Measurements from ENCODE around the gene CLDN7. TPM values are rescaled to one million over a fixed set of nuclear protein-coding genes. Genes with fewer than 3 reads are reported as not detected.

CLDN7 gene
- total and polyA plus RNA-seq, 4 experiments from 2014 or later, result 0.39 to 3.1 (median 1.0) TPM

GRCh38 chr17:7281074-7281952 lies 19.0 kb upstream of the CLDN7 start, which contains the start of gene SLC2A4:
SLC2A4 (plus strand) TSS chr17:7281718; CDS start chr17:7281935, 217 bp downstream.
- intact Hi-C loops (cut with micrococcal nuclease), result loop anchor here (2.0 to 5.0 kb wide), 2 partner anchors 61 to 234 kb away; no protein-coding TSS in a partner anchor
- ChIA-PET POLR2A (ENCODE audit: partially characterized antibody) (interaction anchor here (0.7 to 3.6 kb wide), 13 partner anchors 15 to 405 kb away, joined by 3 to 15 read pairs (median 3); partner anchors contain the start of genes ACAP1, CLDN7 and TMEM102), CTCF (ENCODE audit: partially characterized antibody) (interaction anchor here (0.7 to 2.8 kb wide), 11 partner anchors 10 to 279 kb away, joined by 3 to 26 read pairs (median 3); no protein-coding TSS in a partner anchor)
- peaks cover 10% of the 10 kb centered on the region for H3K27me3 ChIP-seq (ENCODE audit: insufficient read depth, low read length)
- no peaks in the 10 kb centered on the region for H3K36me3 ChIP-seq (ENCODE audit: insufficient read depth, low read length)
- H3K4me1 ChIP-seq (ENCODE audit: insufficient read depth, low read length), result peaks cover 25% of the 10 kb centered on the region
- H3K36me3 Mint-ChIP-seq, result no peaks in the 10 kb centered on the region
- peaks cover 4 to 28% (median 18%) of the 10 kb centered on the region in 4 donors for H3K4me1 Mint-ChIP-seq
- H3K4me3 ChIP-seq (ENCODE audit: low read length in 2 of 2), result peak within 1 kb of the TSS; percentile 23 to 58
- no peaks in the 10 kb centered on the region for H3K9me3 ChIP-seq (ENCODE audit: control insufficient read depth in 1 of 2, low read length in 2 of 2)
- peaks cover 17 to 23% of the 10 kb centered on the region in 2 donors for H3K27me3 Mint-ChIP-seq
- peak within 1 kb of the TSS; percentile 36 to 84 (median 66) for H3K27ac Mint-ChIP-seq
- H3K4me3 Mint-ChIP-seq, result peak within 1 kb of the TSS; percentile 77 to 90 (median 82)
- peak; percentile 67 to 81 (median 69) for DNase-seq
- peak within 1 kb of the TSS; percentile 41 for H3K27ac ChIP-seq (ENCODE audit: low read depth, low read length)
- no peaks in the 10 kb centered on the region for H3K9me3 Mint-ChIP-seq

DNA sequence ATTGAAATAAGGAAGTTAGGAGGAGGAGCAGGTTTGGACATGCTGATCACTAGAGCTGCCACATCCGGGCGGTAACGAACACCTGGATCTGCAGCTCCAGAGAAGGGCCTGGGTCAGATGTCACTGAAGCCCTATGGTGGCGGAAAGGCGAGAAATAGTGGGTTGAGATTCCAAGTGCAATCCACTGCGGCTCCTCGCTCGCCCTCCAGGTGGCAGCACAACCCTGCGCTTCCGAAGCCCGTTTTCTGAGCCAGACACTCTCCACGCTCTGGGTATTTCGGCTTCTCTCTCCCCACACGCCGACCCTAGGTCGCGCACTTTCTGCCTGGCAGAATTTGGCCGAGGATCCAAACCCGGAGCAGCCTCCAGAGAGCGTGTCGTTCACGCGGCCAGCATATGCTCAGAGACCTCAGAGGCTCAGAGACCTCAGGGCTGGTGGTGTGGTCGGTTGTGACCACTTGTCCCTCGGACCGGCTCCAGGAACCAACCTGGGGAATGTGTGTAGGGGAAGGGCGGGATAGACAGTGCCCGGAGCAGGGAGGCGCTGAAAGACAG lies 18.3 kb upstream of the CLDN7 start:
- H3K27me3 Mint-ChIP-seq, result peaks cover 15 to 19% of the 10 kb centered on the region in 2 donors
- intact Hi-C loops (cut with micrococcal nuclease), result loop anchor here (1.0 to 5.0 kb wide), 11 partner anchors 16 to 408 kb away; partner anchors contain the start of genes EIF5A, NEURL4, SENP3 and WRAP53
- POLR2A ChIA-PET (ENCODE audit: partially characterized antibody), result interaction anchor here (0.9 to 3.6 kb wide), 9 partner anchors 16 to 71 kb away, joined by 3 to 15 read pairs (median 4); partner anchors contain the start of genes ACAP1 and CLDN7

DNA sequence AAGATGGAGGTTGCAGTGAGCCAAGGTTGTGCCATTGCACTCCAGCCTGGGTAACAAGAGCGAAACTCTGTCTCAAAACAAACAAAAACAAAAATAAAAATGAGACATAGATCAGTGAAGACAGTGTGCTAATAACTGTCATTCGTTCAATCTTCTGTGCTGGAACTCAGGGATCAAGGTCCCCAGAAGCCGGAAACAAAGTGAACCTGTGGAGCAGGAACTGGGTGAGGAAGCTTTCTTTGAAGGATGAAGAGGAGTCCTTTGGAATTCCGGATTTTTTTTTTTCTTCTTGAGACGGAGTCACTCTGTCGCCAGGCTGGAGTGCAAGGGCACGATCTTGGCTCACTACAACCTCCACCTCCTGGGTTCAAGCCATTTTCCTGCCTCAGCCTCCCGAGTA lies 17.2 kb upstream of the CLDN7 start:
- peak overlapping the region in 1 of 8 donors; percentile 49 for H3K4me3 Mint-ChIP-seq
- ChIA-PET CTCF (ENCODE audit: partially characterized antibody) (interaction anchor here (0.8 to 2.8 kb wide), 4 partner anchors 17 to 76 kb away, joined by 3 to 26 read pairs (median 6); partner anchors contain the start of gene TMEM95), POLR2A (ENCODE audit: partially characterized antibody) (interaction anchor here (0.6 to 2.0 kb wide), 3 partner anchors 20 to 69 kb away, joined by 3 to 4 read pairs (median 4); no protein-coding TSS in a partner anchor)
- H3K4me3 ChIP-seq (ENCODE audit: low read length in 2 of 2), result no peak overlapping the region
- H3K9me3 ChIP-seq (ENCODE audit: control insufficient read depth in 1 of 2, low read length in 2 of 2), result no peaks in the 10 kb centered on the region
- H3K27ac ChIP-seq (ENCODE audit: low read depth, low read length), result no peak overlapping the region
- H3K36me3 ChIP-seq (ENCODE audit: insufficient read depth, low read length), result no peaks in the 10 kb centered on the region
- peaks cover 4 to 28% (median 18%) of the 10 kb centered on the region in 4 donors for H3K4me1 Mint-ChIP-seq
- H3K27ac Mint-ChIP-seq, result no peak overlapping the region
- peaks cover 10% of the 10 kb centered on the region for H3K27me3 ChIP-seq (ENCODE audit: insufficient read depth, low read length)
- peaks cover 25% of the 10 kb centered on the region for H3K4me1 ChIP-seq (ENCODE audit: insufficient read depth, low read length)
- no peak for DNase-seq
- H3K9me3 Mint-ChIP-seq, result no peaks in the 10 kb centered on the region
- peaks cover 15 to 19% of the 10 kb centered on the region in 2 donors for H3K27me3 Mint-ChIP-seq
- intact Hi-C loops (cut with micrococcal nuclease), result no loop called here
- no peaks in the 10 kb centered on the region for H3K36me3 Mint-ChIP-seq

More for the DNA sequence above, 18.3 kb upstream of the CLDN7 start:
- H3K9me3 Mint-ChIP-seq, result no peaks in the 10 kb centered on the region
- H3K4me1 Mint-ChIP-seq, result peaks cover 4 to 28% (median 18%) of the 10 kb centered on the region in 4 donors
- Histone ChIP-seq H3K4me3 (ENCODE audit: low read length in 2 of 2) (peak overlapping the region; percentile 23 to 58), H3K36me3 (ENCODE audit: insufficient read depth, low read length) (no peaks in the 10 kb centered on the region), H3K27ac (ENCODE audit: low read depth, low read length) (peak overlapping the region; percentile 41), H3K4me1 (ENCODE audit: insufficient read depth, low read length) (peaks cover 25% of the 10 kb centered on the region), H3K27me3 (ENCODE audit: insufficient read depth, low read length) (peaks cover 10% of the 10 kb centered on the region), H3K9me3 (ENCODE audit: control insufficient read depth in 1 of 2, low read length in 2 of 2) (no peaks in the 10 kb centered on the region)
- no peaks in the 10 kb centered on the region for H3K36me3 Mint-ChIP-seq
- H3K4me3 Mint-ChIP-seq, result peak overlapping the region; percentile 77 to 90 (median 82)
- H3K27ac Mint-ChIP-seq, result peak overlapping the region; percentile 36 to 84 (median 64)
- CTCF ChIA-PET (ENCODE audit: partially characterized antibody), result interaction anchor here (0.6 to 2.8 kb wide), 11 partner anchors 9 to 280 kb away, joined by 3 to 26 read pairs (median 4); no protein-coding TSS in a partner anchor
- peak; percentile 82 to 86 (median 85) for DNase-seq

- Mint-ChIP-seq H3K9me3 (no peaks in the 10 kb centered on the region), H3K4me3 (no peak overlapping the region), H3K27ac (no peak overlapping the region), H3K4me1 (peaks cover 13 to 23% (median 19%) of the 10 kb centered on the region in 4 donors), H3K36me3 (no peaks in the 10 kb centered on the region), H3K27me3 (peaks cover 7 to 15% of the 10 kb centered on the region in 2 donors)
- intact Hi-C loops (cut with micrococcal nuclease), result no loop called here
- ChIA-PET POLR2A (ENCODE audit: partially characterized antibody) (no interaction called here), CTCF (ENCODE audit: partially characterized antibody) (interaction anchor here (2.1 kb wide), 1 partner anchor 30 kb away, joined by 6 read pairs; no protein-coding TSS in a partner anchor)
- H3K27me3 ChIP-seq (ENCODE audit: insufficient read depth, low read length), result no peaks in the 10 kb centered on the region
- no peak overlapping the region for H3K4me3 ChIP-seq (ENCODE audit: low read length in 2 of 2)
- H3K27ac ChIP-seq (ENCODE audit: low read depth, low read length), result no peak overlapping the region
- H3K4me1 ChIP-seq (ENCODE audit: insufficient read depth, low read length), result peaks cover 20% of the 10 kb centered on the region
- no peak for DNase-seq
- H3K36me3 ChIP-seq (ENCODE audit: insufficient read depth, low read length), result no peaks in the 10 kb centered on the region
- H3K9me3 ChIP-seq (ENCODE audit: control insufficient read depth in 1 of 2, low read length in 2 of 2), result no peaks in the 10 kb centered on the region
Observed at GRCh38 chr17:7266784-7267183, 4.5 kb upstream of the CLDN7 start.

GRCh38 chr17:7263801-7264078 lies 1.5 kb upstream of the CLDN7 start:
- Mint-ChIP-seq H3K27me3 (peaks cover 7 to 13% of the 10 kb centered on the region in 2 donors), H3K4me3 (peak overlapping the region in 7 of 8 donors; percentile 23 to 91 (median 84)), H3K27ac (peak overlapping the region in 1 of 7 donors; percentile 73), H3K9me3 (no peaks in the 10 kb centered on the region), H3K36me3 (peaks cover 6% of the 10 kb centered on the region in 2 donors), H3K4me1 (peaks cover 14 to 31% (median 23%) of the 10 kb centered on the region in 4 donors)
- no peak overlapping the region for H3K4me3 ChIP-seq (ENCODE audit: low read length in 2 of 2)
- no peaks in the 10 kb centered on the region for H3K27me3 ChIP-seq (ENCODE audit: insufficient read depth, low read length)
- no peaks in the 10 kb centered on the region for H3K9me3 ChIP-seq (ENCODE audit: control insufficient read depth in 1 of 2, low read length in 2 of 2)
- CTCF ChIA-PET (ENCODE audit: partially characterized antibody), result interaction anchor here (1.1 to 1.3 kb wide), 2 partner anchors 10 to 262 kb away, joined by 3 read pairs; no protein-coding TSS in a partner anchor
- DNase-seq, result no peak
- intact Hi-C loops (cut with micrococcal nuclease), result no loop called here
- POLR2A ChIA-PET (ENCODE audit: partially characterized antibody), result interaction anchor here (0.6 to 2.2 kb wide), 6 partner anchors 10 to 251 kb away, joined by 3 to 6 read pairs (median 4); no protein-coding TSS in a partner anchor
- H3K27ac ChIP-seq (ENCODE audit: low read depth, low read length), result no peak overlapping the region
- peaks cover 3% of the 10 kb centered on the region for H3K36me3 ChIP-seq (ENCODE audit: insufficient read depth, low read length)
- peaks cover 31% of the 10 kb centered on the region for H3K4me1 ChIP-seq (ENCODE audit: insufficient read depth, low read length)

DNA sequence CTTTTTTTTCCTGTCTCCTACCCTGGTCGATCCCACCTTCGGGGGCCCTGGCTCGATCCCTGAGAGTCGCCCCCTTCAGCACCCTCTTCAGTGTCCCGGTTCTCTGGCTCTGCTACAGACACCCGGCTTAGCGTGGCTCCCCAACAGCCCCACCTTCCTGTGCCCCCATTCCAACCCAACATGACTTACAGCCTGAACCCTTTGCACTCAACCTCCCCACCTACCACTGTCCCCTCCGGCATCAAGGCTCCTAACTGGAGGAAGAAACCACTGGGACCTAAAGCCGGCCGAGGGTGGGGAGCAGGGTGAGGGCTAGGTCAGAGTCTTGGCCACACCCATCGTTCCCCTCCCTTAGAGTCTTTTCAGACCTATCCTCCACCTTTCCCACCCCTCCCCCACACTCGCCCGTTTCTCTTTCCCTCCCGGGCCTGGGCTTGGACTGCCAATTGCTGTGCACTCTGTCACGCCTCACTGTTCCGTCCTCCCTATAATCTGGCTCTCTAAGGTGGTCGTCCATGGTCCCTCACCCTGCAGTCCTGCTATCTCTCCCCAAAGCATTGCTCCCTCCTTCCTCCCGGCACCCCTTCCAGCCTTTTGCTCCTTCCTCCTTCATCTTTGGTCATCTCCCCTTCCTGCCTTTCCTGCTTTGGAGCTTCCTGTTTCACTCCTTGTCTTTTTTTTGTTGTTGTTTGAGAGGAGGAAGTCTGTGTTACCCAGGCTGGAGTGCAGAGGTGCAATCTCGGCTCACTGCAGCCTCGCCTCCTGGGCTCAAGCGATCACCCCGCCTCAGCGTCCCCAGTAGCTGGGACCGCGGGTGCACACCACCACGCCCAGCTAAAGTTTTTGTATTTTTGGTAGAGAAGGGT lies 890 bp upstream of the CLDN7 start:
- no peaks in the 10 kb centered on the region for H3K9me3 ChIP-seq (ENCODE audit: control insufficient read depth in 1 of 2, low read length in 2 of 2)
- peaks cover 6 to 9% of the 10 kb centered on the region in 2 donors for H3K36me3 Mint-ChIP-seq
- ChIA-PET CTCF (ENCODE audit: partially characterized antibody) (interaction anchor here (1.1 to 1.3 kb wide), 2 partner anchors 9 to 263 kb away, joined by 3 read pairs; no protein-coding TSS in a partner anchor), POLR2A (ENCODE audit: partially characterized antibody) (interaction anchor here (0.6 to 2.2 kb wide), 5 partner anchors 9 to 250 kb away, joined by 3 to 6 read pairs (median 4); no protein-coding TSS in a partner anchor)
- intact Hi-C loops (cut with micrococcal nuclease), result no loop called here
- peaks cover 14 to 31% (median 23%) of the 10 kb centered on the region in 4 donors for H3K4me1 Mint-ChIP-seq
- no peak overlapping the region for H3K27ac ChIP-seq (ENCODE audit: low read depth, low read length)
- H3K36me3 ChIP-seq (ENCODE audit: insufficient read depth, low read length), result peaks cover 3% of the 10 kb centered on the region
- DNase-seq, result no peak
- peaks cover 7 to 13% of the 10 kb centered on the region in 2 donors for H3K27me3 Mint-ChIP-seq
- peaks cover 31% of the 10 kb centered on the region for H3K4me1 ChIP-seq (ENCODE audit: insufficient read depth, low read length)
- peak overlapping the region; percentile 78 to 91 (median 82) for H3K4me3 Mint-ChIP-seq
- no peaks in the 10 kb centered on the region for H3K27me3 ChIP-seq (ENCODE audit: insufficient read depth, low read length)
- H3K4me3 ChIP-seq (ENCODE audit: low read length in 2 of 2), result no peak overlapping the region
- peak overlapping the region in 6 of 7 donors; percentile 32 to 92 (median 81) for H3K27ac Mint-ChIP-seq
- no peaks in the 10 kb centered on the region for H3K9me3 Mint-ChIP-seq
